Colonic mucosa (tissue), 4 donors: Measurements from ENCODE around the gene CCM2. TPM values are rescaled to one million over a fixed set of nuclear protein-coding genes. Genes with fewer than 3 reads are reported as not detected.

Source experiments
- DNase-seq: peaks from one replicate; pipeline ENCODE4 v3.0.0-alpha.2; 2020
- H3K27ac ChIP-seq: fragments of 200-600 bp; one replicate; pipeline ENCODE4 v1.8.0; 2021
- H3K27me3 ChIP-seq: fragments of 200-600 bp; one replicate; pipeline ENCODE4 v1.8.0; 2021
- H3K36me3 ChIP-seq: fragments of 200-600 bp; one replicate; pipeline ENCODE4 v1.8.0; 2021
- H3K4me1 ChIP-seq: fragments of 200-600 bp; one replicate; pipeline ENCODE4 v1.8.0; 2021; ENCODE audit warnings: mild to moderate bottlenecking
- H3K4me3 ChIP-seq: fragments of 200-600 bp; one replicate; pipeline ENCODE4 v1.8.0; 2021
- H3K9ac ChIP-seq, 2 donors: one replicate each; pipeline ENCODE4 v1.7.0; 2013; ENCODE audit warnings: control low read depth in 2 of 2, low read depth in 2 of 2, low read length in 2 of 2
- H3K9me3 ChIP-seq: fragments of 200-600 bp; one replicate; pipeline ENCODE4 v1.8.0; 2021
- intact Hi-C: fragments of 100-400 bp; cut with DNase I; formaldehyde crosslinking; loops from one replicate; pipeline ENCODE4 v1.14.1; 2022
- total RNA-seq, 2 donors: library from RNA; stranded (reverse); fragmentation: NEBNext Ultra II Directional in 1 of 2; extraction: Animal tissue kit (Norgen Biotek cat#: 25700) in 1 of 2; gene quantifications; one replicate each; pipeline ENCODE4 v1.2.1, GENCODE V29; 2021
- TF ChIP-seq, protein P1 (sequence below): fragments of 200-600 bp; IDR thresholded peaks from one replicate; pipeline ENCODE4 v1.8.0; 2022; ENCODE audit warnings: antibody characterized with exemption, mild to moderate bottlenecking
- donor health status: healthy.
- donor health status: DM: no; HTN: no; CAD: no.
- donor health status: DM: no; HTN: no; CAD: no.

Gene CCM2
- total RNA-seq, 2 donors from 2014 or later, result 34.8 to 38.0 TPM

DNA sequence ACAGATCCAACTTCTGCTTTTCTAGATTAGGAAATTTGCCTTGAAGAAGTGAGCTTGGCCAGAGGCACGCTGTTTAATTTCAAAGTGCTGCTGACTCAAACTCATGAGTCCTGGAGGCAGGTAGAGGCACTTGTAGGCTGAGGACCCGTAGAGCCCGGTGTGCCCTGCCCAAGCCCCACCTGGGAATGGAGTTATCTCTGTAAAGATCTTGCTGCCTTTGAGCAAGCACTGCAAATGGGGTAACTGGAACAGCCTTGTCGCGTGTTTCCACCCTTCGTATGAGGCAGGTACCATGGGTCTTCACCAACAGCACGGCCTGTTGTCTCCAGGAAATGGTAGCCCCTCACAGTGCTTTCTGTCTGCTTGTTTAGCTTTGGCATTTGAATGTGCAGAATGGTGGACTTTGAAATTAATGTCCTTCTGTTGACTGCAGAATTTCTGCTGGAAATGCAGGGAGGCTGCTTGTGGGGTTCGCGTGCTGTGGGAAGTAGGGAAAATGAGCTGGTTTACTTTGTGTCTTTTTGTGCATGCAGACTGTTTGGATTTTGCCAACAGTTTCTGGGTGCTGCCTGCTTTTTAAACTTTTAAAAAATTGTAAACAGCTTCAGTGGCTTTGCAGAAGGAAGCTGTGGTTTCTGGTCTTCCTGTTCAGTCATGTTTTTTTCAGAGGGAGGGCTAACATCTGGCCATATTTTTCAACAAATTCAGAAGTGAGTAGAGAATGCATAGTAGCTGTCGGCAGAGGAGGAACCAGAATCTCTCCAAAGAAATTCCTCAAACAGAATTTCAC, 27.2 kb downstream of the CCM2 start:
- intact Hi-C loops, result no loop called here
- H3K36me3 ChIP-seq, result no peaks in the 10 kb centered on the region
- H3K9ac ChIP-seq, result peak overlapping the region; percentile 35 to 61
- TF ChIP-seq, protein P1, sequence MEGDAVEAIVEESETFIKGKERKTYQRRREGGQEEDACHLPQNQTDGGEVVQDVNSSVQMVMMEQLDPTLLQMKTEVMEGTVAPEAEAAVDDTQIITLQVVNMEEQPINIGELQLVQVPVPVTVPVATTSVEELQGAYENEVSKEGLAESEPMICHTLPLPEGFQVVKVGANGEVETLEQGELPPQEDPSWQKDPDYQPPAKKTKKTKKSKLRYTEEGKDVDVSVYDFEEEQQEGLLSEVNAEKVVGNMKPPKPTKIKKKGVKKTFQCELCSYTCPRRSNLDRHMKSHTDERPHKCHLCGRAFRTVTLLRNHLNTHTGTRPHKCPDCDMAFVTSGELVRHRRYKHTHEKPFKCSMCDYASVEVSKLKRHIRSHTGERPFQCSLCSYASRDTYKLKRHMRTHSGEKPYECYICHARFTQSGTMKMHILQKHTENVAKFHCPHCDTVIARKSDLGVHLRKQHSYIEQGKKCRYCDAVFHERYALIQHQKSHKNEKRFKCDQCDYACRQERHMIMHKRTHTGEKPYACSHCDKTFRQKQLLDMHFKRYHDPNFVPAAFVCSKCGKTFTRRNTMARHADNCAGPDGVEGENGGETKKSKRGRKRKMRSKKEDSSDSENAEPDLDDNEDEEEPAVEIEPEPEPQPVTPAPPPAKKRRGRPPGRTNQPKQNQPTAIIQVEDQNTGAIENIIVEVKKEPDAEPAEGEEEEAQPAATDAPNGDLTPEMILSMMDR, result no peak
- peak overlapping the region; percentile 54 for H3K27ac ChIP-seq
- DNase-seq, result no peak
- H3K4me1 ChIP-seq, result no peaks in the 10 kb centered on the region
- peak overlapping the region; percentile 23 for H3K4me3 ChIP-seq
- no peaks in the 10 kb centered on the region for H3K9me3 ChIP-seq
- H3K27me3 ChIP-seq, result no peaks in the 10 kb centered on the region

DNA sequence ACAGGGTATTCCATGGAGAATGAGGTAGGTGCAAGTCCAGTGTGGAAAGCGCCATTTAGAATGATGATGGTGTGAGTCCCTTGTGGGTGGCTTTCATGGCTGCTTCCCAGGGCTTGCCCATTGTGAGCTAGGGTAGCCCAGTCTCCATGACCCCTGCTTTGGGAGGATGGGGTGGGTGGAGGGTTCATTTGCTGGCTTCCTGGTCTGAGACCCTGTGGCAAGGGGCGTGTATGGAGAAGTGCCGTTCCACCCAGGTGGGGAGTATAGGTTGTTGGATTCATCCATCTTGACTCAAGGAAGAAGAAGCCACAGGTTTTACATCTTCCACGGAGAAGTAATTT, 27.7 kb downstream of the CCM2 start:
- H3K27ac ChIP-seq, result peak overlapping the region; percentile 54
- intact Hi-C loops, result no loop called here
- H3K4me3 ChIP-seq, result peak overlapping the region; percentile 23
- no peaks in the 10 kb centered on the region for H3K4me1 ChIP-seq
- no peaks in the 10 kb centered on the region for H3K36me3 ChIP-seq
- TF ChIP-seq, protein P1, result no peak
- H3K9ac ChIP-seq, result peak overlapping the region; percentile 35 to 61
- H3K9me3 ChIP-seq, result no peaks in the 10 kb centered on the region
- no peak for DNase-seq
- H3K27me3 ChIP-seq, result no peaks in the 10 kb centered on the region

GRCh38 chr7:45028138-45028919, 28.3 kb downstream of the CCM2 start:
- H3K27me3 ChIP-seq, result no peaks in the 10 kb centered on the region
- peak overlapping the region; percentile 35 to 61 for H3K9ac ChIP-seq
- intact Hi-C loops, result no loop called here
- peak overlapping the region; percentile 23 for H3K4me3 ChIP-seq
- H3K36me3 ChIP-seq, result no peaks in the 10 kb centered on the region
- DNase-seq, result no peak
- H3K27ac ChIP-seq, result peak overlapping the region; percentile 54
- no peaks in the 10 kb centered on the region for H3K4me1 ChIP-seq
- TF ChIP-seq, protein P1, result no peak
- H3K9me3 ChIP-seq, result no peaks in the 10 kb centered on the region

DNA sequence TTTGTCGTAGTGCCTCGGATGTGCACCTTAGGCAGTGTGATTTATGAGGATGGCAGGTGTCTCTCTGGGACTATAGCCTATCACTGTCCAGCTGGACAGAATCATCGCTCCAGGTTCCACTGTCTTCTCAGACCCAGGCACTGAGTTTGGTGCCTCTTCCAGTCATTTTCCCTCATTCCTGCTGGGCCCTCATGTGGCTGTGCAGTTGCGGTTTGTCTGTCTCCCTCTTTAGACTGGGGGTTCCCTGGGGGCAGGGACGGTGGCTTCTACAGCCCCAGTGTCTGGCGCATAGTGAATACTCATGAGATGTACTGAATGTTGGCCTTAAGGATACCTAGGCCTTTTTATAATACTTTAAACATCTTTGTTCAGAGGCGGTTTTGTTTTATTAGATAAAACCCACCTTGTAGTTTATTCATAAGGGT, 28.9 kb downstream of the CCM2 start:
- no peaks in the 10 kb centered on the region for H3K9me3 ChIP-seq
- no peaks in the 10 kb centered on the region for H3K27me3 ChIP-seq
- peak overlapping the region; percentile 23 for H3K4me3 ChIP-seq
- no peak overlapping the region for H3K9ac ChIP-seq
- H3K27ac ChIP-seq, result no peak overlapping the region
- TF ChIP-seq, protein P1, result no peak
- H3K4me1 ChIP-seq, result no peaks in the 10 kb centered on the region
- no peak for DNase-seq
- no peaks in the 10 kb centered on the region for H3K36me3 ChIP-seq
- intact Hi-C loops, result no loop called here

DNA sequence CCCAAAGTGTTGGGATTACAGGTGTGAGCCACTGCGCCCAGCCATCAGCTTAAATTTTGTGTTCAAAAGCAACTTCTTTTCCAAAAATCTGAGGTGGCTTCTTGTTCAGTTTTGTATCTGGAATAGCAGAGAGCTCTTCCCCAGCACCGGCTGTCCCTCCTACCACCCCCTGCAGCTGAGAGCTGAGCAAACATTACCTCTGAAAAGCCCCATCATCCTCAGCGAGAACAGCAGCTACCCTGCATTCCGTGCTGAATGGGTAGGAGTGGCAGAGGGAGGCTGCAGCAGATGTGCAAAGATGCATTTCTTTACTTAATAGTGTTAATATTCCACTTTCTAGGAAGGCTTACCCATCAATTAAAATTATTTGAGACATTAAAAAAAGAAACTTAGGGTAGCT, 31.8 kb downstream of the CCM2 start:
- H3K27me3 ChIP-seq, result no peaks in the 10 kb centered on the region
- DNase-seq, result no peak
- intact Hi-C loops, result no loop called here
- peaks cover 12% of the 10 kb centered on the region for H3K4me1 ChIP-seq
- H3K27ac ChIP-seq, result no peak overlapping the region
- TF ChIP-seq, protein P1, result no peak
- H3K9me3 ChIP-seq, result no peaks in the 10 kb centered on the region
- no peak overlapping the region for H3K4me3 ChIP-seq
- H3K9ac ChIP-seq, result no peak overlapping the region
- no peaks in the 10 kb centered on the region for H3K36me3 ChIP-seq
